B cell (primary cell): Measurements from ENCODE around the gene NFIC.

Source experiments
- CTCF ChIP-seq: fragments of 200-600 bp; IDR thresholded peaks from one replicate; pipeline ENCODE4 v1.8.0; 2022; ENCODE audit warnings: antibody characterized with exemption, mild to moderate bottlenecking
- EZH2 ChIP-seq: IDR thresholded peaks from 2 replicates; pipeline ENCODE4 v1.6.1; 2012; ENCODE audit warnings: borderline replicate concordance, low read depth, mild to moderate bottlenecking, moderate library complexity, low read length; ENCODE audit not compliant: insufficient read depth, poor library complexity, severe bottlenecking

- TF ChIP-seq CTCF (no peak), EZH2 (no peak)
Observed at GRCh38 chr19:3496392-3497273, 130.2 kb downstream of the NFIC start.
